Panc1 (cell line): ENCODE data around the gene CHD6. TPM values are rescaled to one million over a fixed set of nuclear protein-coding genes. Genes with fewer than 3 reads are reported as not detected.

Experiments used
- ATAC-seq: fragments of 200-7000 bp; cut with Tn5 transposase; 2 replicates; pipeline ENCODE4 v1.9.1; 2020; ENCODE audit warnings: mild to moderate bottlenecking, moderate library complexity
- BruUV-seq: library from RNA; stranded (reverse); fragments of 400-500 nt; replicated peaks from 2 replicates; lab custom pipeline; 2021; lab: Mats Ljungman, UMichigan
- CTCF ChIA-PET: fragments of 300-600 bp; sonication (Branson Sonifier 250); formaldehyde crosslinking; loops from one replicate; lab custom pipeline; 2022; ENCODE audit warnings: antibody characterized with exemption; lab: Charles Lee
- POLR2A ChIA-PET: fragments of 300-600 bp; sonication (Branson Sonifier 250); formaldehyde crosslinking; loops from one replicate; lab custom pipeline; 2022; ENCODE audit warnings: antibody characterized with exemption; lab: Charles Lee
- DNase-seq: peaks from one replicate; pipeline ENCODE4 v3.0.0-alpha.2; 2010; ENCODE audit warnings: low read depth, low spot score
- H3K27ac ChIP-seq: 2 replicates; pipeline ENCODE4 v1.5.1; 2011; ENCODE audit warnings: mild to moderate bottlenecking, low read length, inconsistent platforms
- H3K27me3 ChIP-seq: fragments of 200-500 bp; sonication (Bioruptor generic); 2 replicates; pipeline ENCODE4 v1.6.0; 2014; ENCODE audit warnings: low read length, inconsistent platforms; ENCODE audit not compliant: control insufficient read depth, insufficient read depth
- H3K36me3 ChIP-seq: fragments of 200-500 bp; sonication (Bioruptor generic); 2 replicates; pipeline ENCODE4 v1.5.1; 2014; ENCODE audit warnings: inconsistent platforms, mild to moderate bottlenecking, low read length, moderate library complexity; ENCODE audit not compliant: control insufficient read depth, insufficient read depth
- H3K4me1 ChIP-seq: 2 replicates; pipeline ENCODE4 v1.5.1; 2011; ENCODE audit warnings: inconsistent platforms, mild to moderate bottlenecking, low read length, moderate library complexity; ENCODE audit not compliant: control insufficient read depth, insufficient read depth
- H3K4me3 ChIP-seq, 2 experiments: 2 replicates each; pipeline ENCODE4 v1.5.1; 2011 to 2012; ENCODE audit warnings: low read depth in 2 of 2, low read length in 2 of 2, mild to moderate bottlenecking in 2 of 2, inconsistent platforms in 1 of 2, moderate library complexity in 1 of 2
- H3K9me3 ChIP-seq: fragments of 200-500 bp; sonication (Bioruptor generic); 2 replicates; pipeline ENCODE4 v1.5.1; 2014; ENCODE audit warnings: low read depth, mild to moderate bottlenecking, inconsistent platforms, low read length, moderate library complexity; ENCODE audit not compliant: control insufficient read depth, insufficient read depth
- CTCF ChIP-seq: fragments of 450-650 bp; IDR thresholded peaks from 2 replicates; pipeline ENCODE4 v1.5.1; 2017; ENCODE audit warnings: mild to moderate bottlenecking
- POLR2AphosphoS5 ChIP-seq: IDR thresholded peaks from 2 replicates; pipeline ENCODE4 v1.6.1; 2012; ENCODE audit warnings: mild to moderate bottlenecking, low read depth, low read length, moderate library complexity
- REST ChIP-seq, 2 experiments: IDR thresholded peaks; 2 replicates each; pipeline ENCODE4 v1.6.1; 2011 to 2012; ENCODE audit warnings: low read depth in 2 of 2, control low read depth in 1 of 2, low read length in 1 of 2, mild to moderate bottlenecking in 1 of 2, moderate library complexity in 1 of 2; ENCODE audit not compliant: insufficient read depth in 1 of 2
- SIN3A ChIP-seq: IDR thresholded peaks from 2 replicates; pipeline ENCODE4 v1.6.1; 2012; ENCODE audit warnings: low read depth, mild to moderate bottlenecking, low read length, moderate library complexity, borderline replicate concordance; ENCODE audit not compliant: insufficient read depth
- TCF7L2 ChIP-seq: IDR thresholded peaks from 2 replicates; pipeline ENCODE4 v1.6.1; 2011; ENCODE audit warnings: mild to moderate bottlenecking, low read depth, low read length, inconsistent platforms
- in situ Hi-C: cut with HindIII; loops from 2 replicates; pipeline ENCODE4 v1.10.0; 2016; ENCODE audit warnings: low sequenced_read_pairs, low pct_unique_long_range_greater_than_20kb
- intact Hi-C: fragments of 100-400 bp; cut with micrococcal nuclease; formaldehyde crosslinking; loops from one replicate; pipeline ENCODE4 v1.10.0; 2022; ENCODE audit not compliant: unreplicated experiment
- total RNA-seq: library from RNA; stranded (reverse); gene quantifications from one replicate; pipeline ENCODE4 v1.2.1, GENCODE V29; 2021; ENCODE audit not compliant: unreplicated experiment

CHD6 gene
- total RNA-seq, 1 experiment from 2014 or later = 21.3 TPM

- Histone ChIP-seq H3K27me3 (no peaks in the 10 kb centered on the region), H3K4me1 (no peaks in the 10 kb centered on the region), H3K4me3 (no peak overlapping the region), H3K36me3 (no peaks in the 10 kb centered on the region), H3K27ac (no peak overlapping the region), H3K9me3 (no peaks in the 10 kb centered on the region)
- BruUV-seq = no TSS peak
- TF ChIP-seq CTCF (no peak), REST (IDR thresholded peaks at IDR 0.05; ENCODE audit: insufficient read depth in 1 of 2, low read depth in 2 of 2, low read length in 1 of 2) (no peak), POLR2AphosphoS5 (no peak), TCF7L2 (no peak), SIN3A (no peak)
- CTCF ChIA-PET = no interaction called here
- intact Hi-C loops = no loop called here
- in situ Hi-C loops = no loop called here
- POLR2A ChIA-PET = no interaction called here
- DNase-seq (no peak), ATAC-seq (no peak)
Observed at GRCh38 chr20:41567615-41568014, 50.6 kb downstream of the CHD6 start.

GRCh38 chr20:41566896-41567527, 51.2 kb downstream of the CHD6 start:
- ATAC-seq = no peak
- CTCF ChIA-PET = no interaction called here
- in situ Hi-C loops = no loop called here

More at GRCh38 chr20:41566896-41567527, 51.2 kb downstream of the CHD6 start:
- H3K4me1 ChIP-seq = no peaks in the 10 kb centered on the region
- POLR2A ChIA-PET = no interaction called here
- BruUV-seq = no TSS peak
- no peak for DNase-seq
- TF ChIP-seq CTCF = no peak
- TF ChIP-seq POLR2AphosphoS5 = no peak
- TF ChIP-seq SIN3A = no peak
- no peak for TF ChIP-seq TCF7L2
- TF ChIP-seq REST (IDR thresholded peaks at IDR 0.05; ENCODE audit: insufficient read depth in 1 of 2, low read depth in 2 of 2, low read length in 1 of 2) = no peak
- intact Hi-C loops = no loop called here
- H3K27me3 ChIP-seq = no peaks in the 10 kb centered on the region
- no peaks in the 10 kb centered on the region for H3K36me3 ChIP-seq
- H3K27ac ChIP-seq = no peak overlapping the region
- no peaks in the 10 kb centered on the region for H3K9me3 ChIP-seq
- H3K4me3 ChIP-seq = no peak overlapping the region
